Measurements from ENCODE around the gene TFIP11.

TFIP11 gene

DNA sequence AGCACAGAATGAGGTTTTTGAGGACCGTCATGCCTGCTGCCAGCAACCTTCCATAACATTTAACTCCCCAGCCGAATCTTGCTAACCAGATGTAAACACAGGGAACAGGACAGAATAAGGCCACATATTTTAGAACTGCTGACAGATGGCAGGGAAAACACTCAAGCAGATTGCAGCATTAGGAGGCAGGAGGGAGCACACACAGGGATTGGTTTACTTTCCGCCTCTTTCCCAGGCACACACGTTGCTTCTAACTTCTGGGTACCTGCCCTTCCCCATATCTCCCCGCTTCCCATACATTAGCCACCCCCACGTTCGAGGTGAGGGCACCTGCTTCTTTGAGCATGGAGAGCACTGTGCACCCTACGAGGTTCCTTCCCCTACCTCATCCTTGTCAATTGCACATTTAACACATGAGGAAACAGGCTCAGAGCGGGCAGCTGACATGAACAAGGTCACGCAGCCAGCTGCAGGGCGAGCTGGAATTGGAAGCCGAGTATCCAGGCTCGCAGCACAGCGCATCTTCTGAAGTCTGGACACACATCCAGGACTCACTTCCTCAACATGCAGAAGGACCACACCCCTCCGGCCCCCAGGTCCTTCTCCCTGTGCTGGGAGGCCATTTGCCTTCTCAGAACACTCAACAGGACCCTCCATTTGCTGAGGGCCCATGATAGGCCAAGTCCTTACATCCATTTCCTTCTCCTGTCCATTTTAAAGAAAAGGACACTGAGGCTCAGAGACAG, 64.5 kb downstream of the TFIP11 start:
- no peak for DNase-seq (ENCODE audit: low spot score)

DNA sequence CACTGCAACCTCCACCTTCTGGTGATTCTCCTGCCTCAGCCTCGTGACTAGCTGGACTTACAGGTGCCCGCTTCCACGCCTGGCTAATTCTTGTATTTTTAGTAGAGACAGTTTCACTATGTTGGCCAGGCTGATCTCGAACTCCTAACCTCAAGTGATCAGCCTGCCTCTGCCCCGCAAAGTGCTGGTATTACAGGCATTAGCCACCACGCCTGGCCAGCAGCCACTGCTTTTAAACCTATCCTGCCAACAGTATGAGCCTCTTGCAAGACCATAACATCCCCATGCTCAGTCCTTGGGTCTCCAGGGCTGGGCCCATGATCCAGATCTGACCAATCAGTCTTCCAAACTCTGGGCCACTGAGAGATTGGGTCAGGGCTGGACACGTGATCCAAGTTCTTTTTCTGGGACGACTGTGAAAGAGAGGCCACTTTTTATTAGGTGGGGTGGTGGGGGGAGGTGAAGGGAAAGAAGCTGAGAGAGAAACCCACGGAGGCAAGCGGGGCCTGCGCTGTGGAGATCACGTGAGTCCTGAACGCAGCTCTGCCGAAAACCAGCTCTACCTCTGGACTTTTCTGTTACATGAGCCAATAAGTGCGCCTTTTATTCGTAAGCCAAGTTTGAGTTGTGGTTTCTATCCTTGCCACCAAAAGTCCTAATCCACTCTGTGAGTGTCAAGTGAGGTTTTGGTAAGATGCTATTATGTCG, 65.3 kb downstream of the TFIP11 start:
- DNase-seq (ENCODE audit: low spot score), result no peak

DNA sequence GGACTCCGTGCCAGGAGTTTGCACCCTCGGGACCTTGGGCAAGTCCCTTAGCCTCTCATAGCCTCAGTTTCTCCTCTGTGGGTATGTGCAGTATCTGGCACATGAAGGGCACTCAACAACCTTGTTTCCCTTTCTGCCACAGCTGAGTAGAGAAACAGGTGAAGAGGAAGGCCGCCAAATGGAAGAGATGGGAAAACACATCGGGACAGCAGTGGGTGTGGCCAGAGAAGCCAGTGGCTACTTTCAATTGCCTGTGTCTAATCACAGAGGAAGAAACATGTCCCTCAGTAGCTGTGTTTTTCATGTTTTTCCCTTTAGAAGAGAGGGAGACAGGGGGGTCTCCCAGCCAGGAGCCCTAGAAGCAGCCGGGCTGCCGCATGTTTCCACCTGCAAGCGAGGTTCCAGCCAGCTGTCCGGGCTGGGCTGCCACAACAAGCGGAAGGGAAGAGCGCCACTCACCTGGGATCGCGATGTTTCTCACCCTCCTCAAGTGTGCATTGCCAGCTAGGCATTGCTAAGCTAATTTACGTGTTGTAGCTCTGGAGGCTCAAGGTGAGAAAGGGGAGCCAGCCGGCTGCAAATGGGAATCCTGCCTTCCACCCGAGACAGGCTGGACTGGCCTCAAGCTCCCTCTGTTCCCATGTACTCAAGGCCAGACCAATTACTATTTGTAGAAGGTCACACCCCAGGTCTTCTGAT, 66.5 kb downstream of the TFIP11 start:
- no peak for DNase-seq (ENCODE audit: low spot score)

DNA sequence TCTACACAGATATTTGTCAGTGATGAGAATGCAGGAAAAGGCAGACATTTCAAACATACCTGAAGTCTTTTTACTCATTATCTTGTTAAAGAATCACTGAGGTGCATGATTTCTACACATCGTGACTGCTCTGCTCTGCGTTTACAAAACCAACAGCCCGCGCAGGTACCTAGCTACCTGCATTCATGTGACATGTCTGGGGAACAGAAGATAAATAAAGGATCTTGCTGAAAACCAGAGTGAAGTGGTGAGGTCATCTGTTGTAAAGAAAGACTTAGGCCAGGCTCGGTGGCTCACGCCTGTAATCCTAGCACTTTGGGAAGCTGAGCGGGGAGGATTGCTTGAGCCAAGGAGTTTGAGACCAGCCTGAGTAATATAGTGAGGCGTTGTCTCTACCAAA, 67.5 kb downstream of the TFIP11 start:
- DNase-seq (ENCODE audit: low spot score), result no peak

DNA sequence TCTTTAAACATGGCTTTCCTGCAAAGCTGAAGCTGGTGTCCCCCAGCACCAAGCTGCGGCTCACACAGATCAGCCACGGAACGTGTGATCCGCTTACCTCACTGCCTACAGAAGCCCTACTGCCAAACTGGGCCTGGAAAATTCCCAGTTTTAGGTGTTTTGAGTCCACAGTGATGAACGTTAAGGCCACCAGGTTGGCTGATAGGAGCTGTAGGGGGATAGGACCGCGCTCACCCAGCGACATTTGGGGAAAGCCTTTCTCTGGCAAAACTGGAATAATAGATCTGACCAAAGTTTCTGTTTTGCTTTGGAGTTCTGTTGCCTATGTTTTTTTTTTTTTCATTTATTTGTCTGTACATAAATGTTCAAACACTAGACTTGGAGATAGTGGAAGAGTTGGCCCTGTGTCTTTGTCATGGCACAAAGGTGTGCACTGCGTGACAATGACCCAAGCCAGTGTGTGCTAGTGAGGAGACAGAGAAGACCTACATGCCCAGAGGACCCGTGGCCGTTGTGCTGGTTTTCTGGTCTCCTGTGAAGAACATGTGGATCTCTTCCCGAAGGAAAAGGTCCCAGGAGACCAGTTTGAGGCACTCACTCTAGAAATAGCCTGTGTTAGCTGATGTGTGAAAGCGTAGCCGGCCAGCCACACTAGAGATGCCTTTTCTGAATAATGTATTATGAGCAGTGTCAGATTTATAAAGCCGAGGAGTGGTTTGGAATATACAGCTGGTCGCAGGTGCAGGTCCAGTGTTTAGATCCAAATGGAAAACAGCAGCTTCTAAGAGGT, 68.2 kb downstream of the TFIP11 start:
- DNase-seq (ENCODE audit: low spot score), result no peak

DNA sequence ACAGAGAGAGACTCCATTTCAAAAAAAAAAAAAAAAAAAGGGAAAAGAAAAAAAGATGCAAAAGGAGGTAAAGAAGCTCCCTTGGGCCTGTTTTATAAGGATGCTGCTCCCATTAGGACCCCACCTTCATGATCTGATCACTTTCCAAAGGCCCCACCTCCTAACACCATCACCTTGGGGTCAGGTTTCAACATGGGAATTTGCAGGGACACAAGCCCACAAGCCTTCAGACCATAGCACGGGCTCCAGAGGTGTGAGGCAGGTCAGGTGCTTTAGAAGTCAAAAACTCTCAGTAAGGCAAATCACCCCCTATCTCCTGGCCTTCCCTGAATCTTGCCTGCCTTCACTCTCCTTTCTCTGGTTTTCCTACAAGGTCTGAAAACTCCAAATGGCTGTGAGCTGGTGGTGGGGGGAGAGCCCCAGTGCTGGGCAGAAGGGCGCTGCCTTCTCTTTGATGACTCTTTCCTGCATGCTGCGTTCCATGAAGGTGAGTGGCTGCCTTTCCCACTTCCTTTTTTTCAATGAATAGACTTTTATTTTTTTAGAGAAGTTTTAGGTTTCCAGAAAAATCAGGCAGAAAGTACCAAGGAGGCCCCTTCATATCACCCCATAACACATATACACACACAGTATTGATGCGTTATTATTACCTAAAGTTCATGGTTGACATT, 70.1 kb downstream of the TFIP11 start:
- no peak for DNase-seq (ENCODE audit: low spot score)
